HCT116 (cell line): ENCODE measurements around the gene TMEM94. TPM values are rescaled to one million over a fixed set of nuclear protein-coding genes. Genes with fewer than 3 reads are reported as not detected.

Experiments
- ATAC-seq: fragments of 200-7000 bp; cut with Tn5 transposase; 2 replicates; pipeline ENCODE4 v1.9.1; 2020; ENCODE audit warnings: mild to moderate bottlenecking, moderate library complexity
- BruUV-seq: library from RNA; stranded (reverse); fragments of 400-500 nt; replicated peaks from 2 replicates; lab custom pipeline; 2021; lab: Mats Ljungman, UMichigan
- CTCF ChIA-PET: fragments of 300-600 bp; sonication (Branson Sonifier 250); formaldehyde crosslinking; loops from one replicate; lab custom pipeline; 2021; ENCODE audit warnings: antibody characterized with exemption; lab: Charles Lee
- POLR2A ChIA-PET: fragments of 300-600, 350-600 bp; sonication (Branson Sonifier 250); formaldehyde crosslinking; loops from one replicate; lab custom pipeline; 2021; ENCODE audit warnings: antibody characterized with exemption; lab: Charles Lee
- RAD21 ChIA-PET, 2 experiments: fragments of 300-600 bp; sonication (Branson Sonifier 250); formaldehyde crosslinking; loops; one replicate each; lab custom pipeline; 2023; ENCODE audit warnings: low total read pairs in 2 of 2; ENCODE audit not compliant: uncharacterized antibody in 2 of 2, unreplicated experiment in 2 of 2, low non-redundant PET in 1 of 2; lab: Charles Lee
- DNase-seq: peaks from one replicate; pipeline ENCODE4 v3.0.0-alpha.2; 2010; ENCODE audit warnings: low read depth, low spot score
- H2AFZ ChIP-seq: fragments of 200-600 bp; shearing (Covaris generic), sonication (generic); 2 replicates; pipeline ENCODE4 v1.6.1; 2017; ENCODE audit warnings: low read depth, mixed run types, mixed read lengths, antibody characterized with exemption, low read length; ENCODE audit not compliant: poor library complexity, severe bottlenecking
- H3K27ac ChIP-seq: 2 replicates; pipeline ENCODE4 v1.5.1; 2012; ENCODE audit warnings: low read depth, low read length
- H3K27me3 ChIP-seq: fragments of 200-600 bp; sonication (generic); 2 replicates; pipeline ENCODE4 v1.6.1; 2016; ENCODE audit warnings: mixed run types, low read length, mixed read lengths; ENCODE audit not compliant: insufficient read depth
- H3K36me3 ChIP-seq, 2 experiments: fragments of 200-500 bp in 1 of 2; fragments of 200-600 bp in 1 of 2; sonication (Bioruptor generic) in 1 of 2; sonication (generic) in 1 of 2; 2 replicates each; pipeline versions ENCODE4 v1.5.1 to v1.6.1; 2014 to 2016; ENCODE audit warnings: low read length in 2 of 2, inconsistent platforms in 1 of 2, mixed read lengths in 1 of 2, mixed run types in 1 of 2; ENCODE audit not compliant: insufficient read depth in 2 of 2, control insufficient read depth in 1 of 2
- H3K4me1 ChIP-seq, 2 experiments: fragments of 200-600 bp in 1 of 2; sonication (generic) in 1 of 2; 2 replicates each; pipeline versions ENCODE4 v1.5.1 to v1.6.1; 2012 to 2017; ENCODE audit warnings: low read length in 2 of 2, inconsistent platforms in 1 of 2, mild to moderate bottlenecking in 1 of 2, mixed read lengths in 1 of 2, mixed run types in 1 of 2, moderate library complexity in 1 of 2; ENCODE audit not compliant: insufficient read depth in 2 of 2, control insufficient read depth in 1 of 2
- H3K4me2 ChIP-seq: fragments of 200-600 bp; sonication (generic); 2 replicates; pipeline ENCODE4 v1.6.1; 2017; ENCODE audit warnings: mixed run types, low read length, mixed read lengths
- H3K4me3 ChIP-seq, 2 experiments: fragments of 200-600 bp in 1 of 2; sonication (generic) in 1 of 2; replicated peaks in 1 of 2; 2 replicates each; pipeline ENCODE4 v1.5.1; 2011 to 2016; ENCODE audit warnings: low read length in 2 of 2, control low read depth in 1 of 2, low read depth in 1 of 2, mild to moderate bottlenecking in 1 of 2, mixed read lengths in 1 of 2, mixed run types in 1 of 2
- H3K79me2 ChIP-seq: fragments of 200-600 bp; sonication (generic); 2 replicates; pipeline ENCODE4 v1.6.1; 2017; ENCODE audit warnings: mild to moderate bottlenecking, mixed run types, low read length, moderate library complexity, mixed read lengths; ENCODE audit not compliant: insufficient read depth
- H3K9ac ChIP-seq: fragments of 200-600 bp; sonication (generic); 2 replicates; pipeline ENCODE4 v1.6.1; 2016; ENCODE audit warnings: low read length, mixed read lengths
- H3K9me2 ChIP-seq: fragments of 200-600 bp; sonication (generic), shearing (Covaris generic); 2 replicates; pipeline ENCODE4 v1.6.1; 2017; ENCODE audit warnings: mixed run types, mild to moderate bottlenecking, moderate library complexity; ENCODE audit not compliant: insufficient read depth
- H3K9me3 ChIP-seq, 2 experiments: fragments of 200-500 bp in 1 of 2; fragments of 200-600 bp in 1 of 2; sonication (Bioruptor generic) in 1 of 2; sonication (generic) in 1 of 2; 2 replicates each; pipeline ENCODE4 v1.6.1; 2014 to 2017; ENCODE audit warnings: low read length in 2 of 2, mixed read lengths in 2 of 2, inconsistent platforms in 1 of 2, low read depth in 1 of 2, mild to moderate bottlenecking in 1 of 2, mixed run types in 1 of 2, moderate library complexity in 1 of 2; ENCODE audit not compliant: control insufficient read depth in 1 of 2, insufficient read depth in 1 of 2
- H4K20me1 ChIP-seq: fragments of 200-600 bp; sonication (generic), shearing (Covaris generic); 2 replicates; pipeline ENCODE4 v1.6.1; 2017; ENCODE audit warnings: mixed run types, mild to moderate bottlenecking, moderate library complexity; ENCODE audit not compliant: insufficient read depth
- ATF3 ChIP-seq: IDR thresholded peaks from 2 replicates; pipeline ENCODE4 v1.6.1; 2012
- CEBPB ChIP-seq: IDR thresholded peaks from 2 replicates; pipeline ENCODE4 v1.6.1; 2012; ENCODE audit warnings: low read depth
- CTCF ChIP-seq, 3 experiments: fragments of 200-600 bp in 1 of 3; sonication (generic) in 1 of 3; IDR thresholded peaks in 2 of 3; conservative IDR thresholded peaks in 1 of 3; 2 replicates each; pipeline ENCODE4 v1.5.1; 2012 to 2017; ENCODE audit warnings: low read depth in 2 of 3, low read length in 2 of 3, antibody characterized with exemption in 1 of 3, borderline replicate concordance in 1 of 3, control low read depth in 1 of 3, mild to moderate bottlenecking in 1 of 3, mixed read lengths in 1 of 3, mixed run types in 1 of 3, moderate library complexity in 1 of 3; ENCODE audit not compliant: insufficient read depth in 1 of 3
- EGR1 ChIP-seq: IDR thresholded peaks from 2 replicates; pipeline ENCODE4 v1.6.1; 2012; ENCODE audit warnings: low read depth
- EZH2phosphoT487 ChIP-seq: fragments of 200-600 bp; IDR thresholded peaks from 2 replicates; pipeline ENCODE4 v1.6.1; 2018; ENCODE audit warnings: antibody characterized with exemption, borderline replicate concordance
- FOSL1 ChIP-seq: IDR thresholded peaks from 2 replicates; pipeline ENCODE4 v1.6.1; 2012; ENCODE audit warnings: low read depth
- JUND ChIP-seq: IDR thresholded peaks from 2 replicates; pipeline ENCODE4 v1.6.1; 2012
- MAX ChIP-seq: IDR thresholded peaks from 2 replicates; pipeline ENCODE4 v1.6.1; 2012
- POLR2A ChIP-seq: IDR thresholded peaks from 2 replicates; pipeline ENCODE4 v1.7.0; 2011; ENCODE audit warnings: borderline replicate concordance; ENCODE audit not compliant: insufficient read depth, insufficient read length; ENCODE audit errors: extremely low read depth
- POLR2AphosphoS5 ChIP-seq: IDR thresholded peaks from 2 replicates; pipeline ENCODE4 v1.6.1; 2011; ENCODE audit warnings: mild to moderate bottlenecking, low read depth, low read length, moderate library complexity
- REST ChIP-seq: IDR thresholded peaks from 2 replicates; pipeline ENCODE4 v1.6.1; 2012; ENCODE audit warnings: low read depth
- SIN3A ChIP-seq: IDR thresholded peaks from 2 replicates; pipeline ENCODE4 v1.6.1; 2012; ENCODE audit warnings: low read depth
- SP1 ChIP-seq: IDR thresholded peaks from 2 replicates; pipeline ENCODE4 v1.6.1; 2012; ENCODE audit warnings: low read depth
- SRF ChIP-seq: IDR thresholded peaks from 2 replicates; pipeline ENCODE4 v1.6.1; 2012; ENCODE audit warnings: low read depth
- TCF7L2 ChIP-seq: IDR thresholded peaks from 2 replicates; pipeline ENCODE4 v1.7.0; 2011; ENCODE audit warnings: borderline replicate concordance, inconsistent platforms; ENCODE audit not compliant: insufficient read depth, insufficient read length; ENCODE audit errors: extremely low read depth
- YY1 ChIP-seq: IDR thresholded peaks from 2 replicates; pipeline ENCODE4 v1.6.1; 2011; ENCODE audit warnings: low read length, low read depth, moderate library complexity, mild to moderate bottlenecking; ENCODE audit not compliant: insufficient replicate concordance; ENCODE audit errors: extremely low read depth
- ZFX ChIP-seq: fragments of 450-650 bp; IDR thresholded peaks from 2 replicates; pipeline ENCODE4 v1.6.1; 2017
- ZNF274 ChIP-seq: fragments of 200-500 bp; sonication (Bioruptor generic); IDR thresholded peaks from 2 replicates; pipeline ENCODE4 v1.6.1; 2014; ENCODE audit warnings: mild to moderate bottlenecking, low read depth, low read length, inconsistent platforms
- intact Hi-C: fragments of 100-400 bp; cut with micrococcal nuclease; formaldehyde crosslinking; loops from 2 replicates; pipeline ENCODE4 v1.10.0; 2022
- total RNA-seq: library from RNA; stranded (reverse); gene quantifications from one replicate; pipeline ENCODE4 v1.2.1, GENCODE V29; 2021; ENCODE audit not compliant: unreplicated experiment

TMEM94 gene
- total RNA-seq, 1 experiment from 2014 or later, result 75.4 TPM

- H3K4me3 ChIP-seq, result no peak overlapping the region
- H3K4me2 ChIP-seq, result no peak overlapping the region
- no peaks in the 10 kb centered on the region for H3K9me2 ChIP-seq
- BruUV-seq, result no TSS peak
- H3K4me1 ChIP-seq, result no peaks in the 10 kb centered on the region
- H3K79me2 ChIP-seq, result no peaks in the 10 kb centered on the region
- no peaks in the 10 kb centered on the region for H3K36me3 ChIP-seq
- no peak overlapping the region for H3K9ac ChIP-seq
- H4K20me1 ChIP-seq, result no peaks in the 10 kb centered on the region
- DNase-seq (no peak), ATAC-seq (no peak)
- intact Hi-C loops, result no loop called here
- TF ChIP-seq SIN3A, result no peak
- TF ChIP-seq POLR2AphosphoS5, result no peak
- no peak for TF ChIP-seq FOSL1
- no peak for TF ChIP-seq SRF
- TF ChIP-seq TCF7L2, result no peak
- no peak for TF ChIP-seq ZNF274
- TF ChIP-seq MAX, result no peak
- no peak for TF ChIP-seq CEBPB
- TF ChIP-seq EZH2phosphoT487, result no peak
- TF ChIP-seq CTCF (IDR thresholded peaks at IDR 0.05 in 2 of 3, conservative IDR thresholded peaks at IDR 0.05 in 1 of 3; ENCODE audit: borderline replicate concordance in 1 of 3, insufficient read depth in 1 of 3, low read depth in 2 of 3, low read length in 2 of 3), result no peak
- TF ChIP-seq YY1, result no peak
- no peak for TF ChIP-seq REST
- TF ChIP-seq SP1, result no peak
- no peak for TF ChIP-seq EGR1
- TF ChIP-seq ZFX, result no peak
- no peak for TF ChIP-seq POLR2A
- TF ChIP-seq ATF3, result no peak
- TF ChIP-seq JUND, result no peak
- H2AFZ ChIP-seq, result no peak overlapping the region
- ChIA-PET POLR2A (no interaction called here), RAD21 (no interaction called here), CTCF (no interaction called here)
- H3K27me3 ChIP-seq, result no peaks in the 10 kb centered on the region
- no peaks in the 10 kb centered on the region for H3K9me3 ChIP-seq
- H3K27ac ChIP-seq, result no peak overlapping the region
These were observed 12.4 kb downstream of the TMEM94 start for GRCh38 chr17:75468779-75469373.
